Activated T-helper 9 cell treated with anti-CD3 and anti-CD28 coated beads, Interleukin-2, amount 50 U/mL, for 16 hours (primary cell): ENCODE results near the gene CDS2.
A peak's percentile ranks its signal among the peaks of the same experiment; 100 is the strongest.

Experiments
- DNase-seq: peaks from one replicate; pipeline ENCODE4 v3.0.0-alpha.2; 2020; ENCODE audit warnings: low read depth

The CDS2 gene

DNA sequence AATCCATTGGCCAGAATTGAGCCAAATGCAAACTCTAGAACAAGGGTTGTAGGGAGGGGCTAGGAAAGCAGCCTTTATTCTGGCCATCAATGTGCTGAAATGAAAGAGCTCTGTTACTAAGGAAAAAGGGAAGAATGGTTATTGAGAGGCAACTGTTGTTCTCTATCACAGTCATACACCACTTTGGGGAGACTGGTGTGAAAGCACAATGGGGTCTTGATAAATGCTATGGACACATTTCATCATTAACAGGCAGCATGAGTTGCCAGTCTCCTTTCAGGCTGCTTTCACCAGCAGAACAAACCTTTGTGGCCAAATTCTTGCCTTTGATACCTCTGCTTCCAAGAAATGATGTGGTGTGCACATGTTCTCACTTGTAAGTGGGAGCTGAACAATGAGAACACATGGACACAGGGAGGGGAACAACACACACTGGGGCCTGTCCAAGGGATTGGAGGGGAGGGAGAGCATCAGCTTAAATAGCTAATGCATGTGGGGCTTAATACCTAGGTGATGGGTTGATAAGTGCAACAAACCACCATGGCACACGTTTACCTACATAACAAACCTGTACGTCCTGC is 86.2 kb downstream of the CDS2 start:
- DNase-seq, result no peak

DNA sequence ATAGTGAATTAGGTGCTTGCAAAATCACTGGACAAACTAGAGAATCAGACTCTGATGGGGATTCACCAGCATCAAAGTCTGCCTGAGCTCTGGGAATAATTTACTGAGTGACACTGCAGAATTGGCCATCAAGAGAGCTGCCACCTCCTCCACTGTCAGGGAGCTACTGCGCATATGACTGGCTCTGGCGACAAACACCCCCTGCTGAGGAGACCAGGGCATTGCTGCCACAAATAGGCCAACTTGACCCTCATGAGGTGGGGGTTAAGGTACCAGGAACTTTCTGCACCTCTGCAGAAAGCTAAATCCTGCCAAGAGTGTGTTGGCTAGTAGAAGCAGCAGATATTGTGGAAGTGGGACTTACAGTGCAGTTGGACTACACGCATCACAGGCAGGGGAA is 88.0 kb downstream of the CDS2 start:
- no peak for DNase-seq

DNA sequence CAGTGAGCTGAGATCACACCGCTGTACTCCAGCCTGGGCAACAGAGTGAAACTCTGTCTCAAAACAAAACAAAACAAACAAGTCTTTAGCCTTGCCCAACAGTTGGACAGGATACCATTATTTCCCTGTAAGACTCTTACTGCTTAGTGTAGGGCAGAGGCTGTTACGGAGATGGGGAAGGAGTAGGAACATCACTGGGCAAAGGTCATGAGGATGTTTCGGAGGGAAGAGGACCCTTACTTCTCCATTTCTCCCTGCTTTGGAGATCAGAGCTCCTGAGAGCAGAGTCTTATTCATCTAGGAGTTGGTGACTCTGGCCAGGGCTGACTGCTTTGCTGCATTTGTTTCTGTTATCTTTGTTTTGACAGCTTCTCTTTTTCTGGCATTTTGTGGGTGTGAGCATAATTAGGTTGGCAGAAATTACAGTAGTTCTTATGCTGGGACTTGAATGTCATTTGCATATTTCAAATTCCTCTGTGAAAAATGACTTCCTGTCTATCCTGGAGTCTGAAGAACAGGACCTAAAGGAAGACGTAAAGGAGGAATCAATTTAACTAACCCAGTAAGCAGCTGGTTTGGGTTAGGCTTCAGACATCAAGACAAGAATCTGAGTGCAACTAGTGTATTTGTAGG is 89.0 kb downstream of the CDS2 start:
- no peak for DNase-seq

DNA sequence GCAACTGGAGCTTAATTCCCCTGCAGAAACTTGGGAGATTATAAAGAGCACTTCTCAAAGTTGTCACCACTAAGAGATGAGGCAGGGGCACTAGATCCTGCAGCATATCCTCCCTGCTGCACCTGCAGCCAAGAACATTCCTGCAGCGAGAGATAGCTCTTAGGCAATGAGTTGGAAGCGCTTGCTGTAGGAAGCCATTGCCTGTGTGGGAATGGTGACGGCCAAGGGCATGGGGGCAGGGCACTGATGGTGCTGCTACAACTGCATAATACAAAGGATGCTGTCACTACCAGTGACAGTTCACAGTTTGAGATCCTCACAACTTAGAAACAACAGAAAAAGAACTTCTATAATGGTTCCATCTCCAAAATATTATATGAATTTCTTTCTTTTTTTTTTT is 89.9 kb downstream of the CDS2 start:
- DNase-seq, result no peak

DNA sequence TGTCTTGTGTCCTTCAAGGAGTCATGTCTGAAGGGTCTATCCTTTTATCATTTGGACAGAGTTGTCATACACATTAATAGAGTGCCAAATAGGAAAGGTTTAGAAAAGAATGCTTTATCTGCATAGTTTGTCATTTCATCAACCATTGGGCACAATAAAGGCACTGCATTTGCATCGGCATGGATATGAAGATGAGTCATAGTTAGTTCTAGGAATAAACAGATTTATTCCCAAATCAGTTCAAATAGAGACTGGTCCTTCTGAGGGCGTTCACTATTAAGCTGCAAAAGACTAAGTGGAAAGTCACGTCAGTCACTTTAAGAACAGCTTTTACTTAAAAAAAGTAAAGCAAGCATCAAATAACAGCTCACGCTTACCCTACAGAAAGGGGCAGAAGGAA is 90.8 kb downstream of the CDS2 start:
- no peak for DNase-seq

DNA sequence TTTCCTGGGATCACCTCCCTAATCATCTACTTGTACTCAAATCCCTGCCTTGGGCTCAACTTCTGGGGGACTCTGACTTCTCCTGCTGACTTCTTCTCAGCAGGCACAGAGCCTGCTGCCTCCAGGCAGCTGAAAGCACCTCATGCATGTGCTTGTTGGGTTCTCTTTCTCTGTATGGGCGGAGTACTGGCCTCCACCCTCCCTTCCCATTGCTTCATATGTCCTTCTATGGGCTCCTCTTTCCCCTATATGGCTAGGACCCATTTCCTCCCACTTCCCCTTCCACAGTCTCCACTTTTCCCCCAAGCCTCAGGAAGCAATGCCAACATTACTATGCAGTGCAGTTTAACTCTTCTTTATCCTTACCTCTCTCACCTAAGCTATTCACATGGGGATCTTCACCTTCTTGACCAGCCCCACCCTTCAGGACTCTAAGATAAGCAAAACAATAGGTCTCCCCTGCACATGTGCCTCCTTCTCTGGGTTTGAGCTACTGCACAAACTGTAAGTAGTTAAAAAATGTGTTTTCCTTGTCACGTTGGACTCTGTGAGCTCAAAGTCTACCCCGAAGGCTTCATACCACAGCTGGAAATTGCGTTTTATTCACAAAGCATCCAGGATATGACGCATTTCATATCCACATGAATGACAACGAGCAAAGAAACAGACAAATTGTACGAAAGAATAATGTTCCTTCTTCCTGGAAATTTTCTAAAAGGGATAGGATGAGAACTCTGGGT is 93.7 kb downstream of the CDS2 start:
- DNase-seq, result no peak

DNA sequence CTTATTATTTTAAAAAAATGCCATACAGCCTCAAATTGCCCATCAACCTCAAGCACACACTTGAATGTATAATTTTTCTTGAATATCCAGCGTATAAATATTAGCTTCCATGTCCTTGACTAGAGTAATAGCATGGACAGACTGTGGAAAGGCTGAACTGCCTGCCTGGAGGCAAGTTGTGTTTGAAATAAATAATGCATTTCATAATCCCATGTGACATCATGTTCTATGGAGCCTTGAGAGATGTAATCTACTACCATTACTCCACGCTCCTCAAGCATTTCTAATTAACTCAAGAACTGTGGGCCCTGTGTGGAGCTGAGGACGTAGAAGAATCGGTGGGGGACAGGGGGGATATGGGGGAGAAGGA is 94.2 kb downstream of the CDS2 start:
- no peak for DNase-seq

DNA sequence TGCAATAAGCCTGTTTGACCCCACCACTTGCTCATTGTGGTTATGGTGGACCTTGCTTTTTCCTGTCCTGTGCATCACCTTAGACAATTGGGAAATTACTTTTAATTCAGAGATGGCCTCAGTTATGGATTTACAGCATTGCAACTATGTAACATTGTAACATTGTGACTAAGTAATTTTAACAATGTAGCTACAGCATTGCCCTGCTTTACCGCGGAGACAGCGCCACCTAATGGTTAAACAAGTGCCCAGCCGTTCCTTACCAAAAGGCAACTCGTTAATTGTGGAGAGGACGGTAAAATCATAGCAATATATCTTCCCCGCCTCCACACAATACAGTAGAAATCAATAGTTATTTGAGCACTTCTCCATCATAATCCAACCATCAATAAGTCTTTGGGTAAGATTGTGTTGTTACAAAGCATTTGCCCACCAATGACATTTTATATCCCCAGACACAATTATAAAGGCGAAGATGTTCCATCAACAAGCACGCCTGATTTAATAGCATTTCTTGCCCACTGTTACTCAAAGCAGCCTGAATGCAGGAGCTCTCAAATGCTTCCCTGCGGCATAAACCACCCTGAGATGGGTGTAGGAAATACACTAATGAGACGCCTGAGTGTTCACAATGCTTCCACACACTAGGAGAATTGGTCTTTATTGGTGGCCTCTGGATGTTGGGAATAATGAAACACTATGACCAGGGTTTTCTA is 96.3 kb downstream of the CDS2 start:
- DNase-seq, result peak; percentile 20

DNA sequence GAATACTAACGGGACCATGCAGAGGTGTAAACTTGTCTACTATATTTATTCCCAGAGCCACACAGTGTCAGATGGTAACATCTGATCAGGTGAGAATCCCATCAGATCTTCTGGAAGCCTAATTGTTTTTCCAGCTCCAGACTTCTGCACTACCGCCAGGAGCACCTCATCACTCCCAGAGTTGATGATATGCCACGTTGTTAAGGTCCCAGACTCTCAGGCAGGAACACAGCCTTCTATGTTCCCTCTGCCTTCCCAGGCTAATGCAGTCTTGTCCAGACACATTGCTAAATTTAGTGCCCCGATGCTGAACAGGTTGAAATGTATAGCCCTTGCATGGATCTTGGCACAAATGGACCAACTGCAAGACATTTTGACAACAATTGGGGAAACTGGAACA is 103.7 kb downstream of the CDS2 start:
- DNase-seq, result no peak

DNA sequence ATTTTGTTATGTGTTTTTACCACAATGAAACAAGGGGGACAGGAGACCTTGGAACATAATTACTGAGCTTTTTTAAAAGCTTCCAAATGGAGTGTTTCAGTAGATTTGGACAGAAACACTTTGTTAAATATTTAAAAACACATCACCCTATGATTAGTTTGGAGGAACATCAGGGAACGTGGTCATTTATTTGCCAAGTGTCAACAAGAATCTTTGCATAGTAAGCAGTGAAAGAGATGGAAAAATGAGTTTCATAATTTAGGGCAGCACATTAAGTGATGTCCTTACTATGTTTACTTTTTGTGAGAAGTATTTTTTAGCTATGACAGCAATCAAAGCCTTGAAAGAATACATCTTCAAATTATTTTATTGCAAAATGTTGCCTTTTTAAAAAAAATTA is 107.3 kb downstream of the CDS2 start:
- DNase-seq, result no peak

DNA sequence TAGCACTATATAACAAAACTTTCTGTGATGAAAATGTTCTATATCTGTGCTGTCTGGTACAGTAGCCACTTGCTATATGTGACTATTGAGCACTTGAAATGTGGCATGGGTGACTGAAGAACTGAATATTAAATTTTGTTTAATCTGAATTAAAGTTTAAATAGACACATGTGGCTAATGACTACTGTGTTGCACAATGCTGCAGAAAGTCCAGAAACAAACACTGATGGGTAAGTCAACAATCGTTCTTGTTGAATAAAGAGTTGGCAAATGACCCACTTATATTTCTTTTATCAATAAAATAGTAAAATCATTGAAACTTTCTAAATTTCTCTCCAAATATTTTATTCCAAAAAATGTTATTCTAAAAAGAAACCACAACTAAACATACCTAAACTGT is 108.2 kb downstream of the CDS2 start:
- DNase-seq, result no peak
